Hematopoietic multipotent progenitor cell treated with erythropoietin and hydrocortisone succinate and interleukin-3 and kit ligand, for 8 days (in vitro differentiated cells): ENCODE results near the gene SMPD2.

ENCODE experiments used
- DNase-seq: peaks from one replicate; pipeline ENCODE4 v3.0.0-alpha.2; 2015

The SMPD2 gene

GRCh38 chr6:109488001-109488400 lies 47.5 kb downstream of the SMPD2 start:
- DNase-seq = no peak

DNA sequence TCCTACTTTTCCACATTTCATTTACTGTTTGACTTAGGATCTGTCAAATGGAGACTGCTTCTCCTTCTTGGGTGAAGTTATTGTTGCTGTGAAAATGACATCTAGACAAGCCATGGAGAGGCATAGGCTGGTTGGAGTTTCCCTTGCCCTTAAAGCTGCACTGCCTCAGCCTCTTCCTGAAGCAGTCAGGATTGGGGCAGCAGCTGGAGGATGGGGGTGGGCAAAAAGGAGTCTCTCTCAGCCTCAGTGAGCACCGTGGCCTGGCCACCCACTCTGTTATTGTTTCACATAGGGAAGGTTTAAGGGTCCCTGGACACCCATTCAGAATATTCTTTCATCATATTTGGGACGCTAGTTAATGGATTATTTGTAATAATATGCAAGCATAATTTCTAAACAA lies 50.2 kb downstream of the SMPD2 start:
- DNase-seq = no peak

DNA sequence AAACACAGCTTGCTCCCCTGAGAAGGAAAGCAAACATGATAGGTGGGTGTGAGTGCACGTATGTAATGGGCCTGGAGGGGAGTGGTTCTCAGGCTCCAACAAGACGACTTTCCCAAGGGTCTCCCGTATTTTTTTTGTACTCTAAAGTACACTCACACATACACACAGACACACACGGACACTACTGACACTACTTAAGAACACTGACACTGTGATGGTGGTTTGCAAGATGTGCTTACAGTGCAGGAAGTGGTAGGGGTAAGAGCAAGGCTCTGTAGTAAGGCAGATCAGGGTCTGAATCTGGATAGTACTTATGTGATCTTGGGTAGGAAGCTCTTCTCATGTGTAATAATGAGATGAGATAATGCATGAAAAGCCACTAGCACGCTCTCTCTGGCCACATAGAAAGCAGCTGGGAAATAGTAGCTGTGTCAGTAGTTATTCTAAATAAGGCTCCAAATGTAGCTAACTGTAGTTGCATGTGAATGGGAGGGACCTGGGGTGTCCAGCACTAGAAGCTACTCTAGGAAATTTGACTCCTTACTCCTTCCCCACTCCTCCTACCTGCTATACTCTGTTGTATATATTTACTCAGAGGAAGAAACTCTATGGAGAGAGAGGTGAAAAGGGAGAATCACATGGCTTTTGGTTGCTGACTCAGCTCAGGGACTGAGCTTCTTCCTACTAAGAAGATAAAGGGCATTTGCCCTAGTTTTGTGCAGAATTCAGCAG lies 50.8 kb downstream of the SMPD2 start:
- DNase-seq = peak; percentile 29
